HEK293 (cell line): Measurements from ENCODE around the gene WWC1.

ENCODE experiments used
- CTCF ChIA-PET: fragments of 350-600 bp; formaldehyde crosslinking; extraction: SDS; loops from one replicate; lab custom pipeline; 2021; ENCODE audit warnings: antibody characterized with exemption; lab: Yijun Ruan, JAX
- POLR2A ChIA-PET: fragments of 300-600 bp; formaldehyde crosslinking; extraction: SDS; loops from one replicate; lab custom pipeline; 2020; ENCODE audit warnings: antibody characterized with exemption, inconsistent platforms; lab: Yijun Ruan, JAX
- H3K27ac ChIP-seq: fragments of 200-500 bp; sonication (Bioruptor generic); 2 replicates; pipeline ENCODE4 v1.5.1; 2014; ENCODE audit warnings: low read depth, low read length, control low read depth, inconsistent platforms; ENCODE audit errors: extremely low read depth
- H3K36me3 ChIP-seq, 2 experiments: fragments of 200-500 bp in 1 of 2; sonication (Bioruptor generic) in 1 of 2; 1 replicate in 1 of 2; 2 replicates in 1 of 2; pipeline ENCODE4 v1.5.1; 2014 to 2017; ENCODE audit warnings: inconsistent platforms in 2 of 2, low read length in 2 of 2; ENCODE audit not compliant: control insufficient read depth in 2 of 2, insufficient read depth in 1 of 2
- H3K4me1 ChIP-seq: fragments of 200-500 bp; sonication (Bioruptor generic); 2 replicates; pipeline ENCODE4 v1.5.1; 2014; ENCODE audit warnings: mild to moderate bottlenecking, low read length, inconsistent platforms; ENCODE audit not compliant: control insufficient read depth, insufficient read depth
- H3K4me3 ChIP-seq: 2 replicates; pipeline ENCODE4 v1.5.1; 2011; ENCODE audit warnings: low read depth, mild to moderate bottlenecking, control low read depth, low read length, moderate library complexity
- H3K9me3 ChIP-seq: fragments of 200-500 bp; sonication (Bioruptor generic); 2 replicates; pipeline ENCODE4 v1.5.1; 2014; ENCODE audit warnings: low read depth, low read length, inconsistent platforms; ENCODE audit not compliant: control insufficient read depth, insufficient read depth
- BCL11B ChIP-seq: fragments of 450-650 bp; formaldehyde crosslinking; IDR thresholded peaks from 2 replicates; pipeline ENCODE4 v1.5.1; 2016; ENCODE audit warnings: low read depth, missing biosample characterization, missing genetic modification characterization
- EGR2 ChIP-seq: fragments of 450-650 bp; formaldehyde crosslinking; IDR thresholded peaks from 2 replicates; pipeline ENCODE4 v1.5.1; 2016; ENCODE audit warnings: low read depth, missing biosample characterization, missing genetic modification characterization
- GLIS2 ChIP-seq: fragments of 450-650 bp; formaldehyde crosslinking; IDR thresholded peaks from 2 replicates; pipeline ENCODE4 v1.5.1; 2016; ENCODE audit warnings: missing biosample characterization, missing genetic modification characterization
- SCRT1 ChIP-seq: fragments of 450-650 bp; formaldehyde crosslinking; IDR thresholded peaks from 2 replicates; pipeline ENCODE4 v1.5.1; 2016; ENCODE audit warnings: missing biosample characterization, missing genetic modification characterization, borderline replicate concordance
- SCRT2 ChIP-seq: fragments of 450-650 bp; formaldehyde crosslinking; IDR thresholded peaks from 2 replicates; pipeline ENCODE4 v1.5.1; 2016; ENCODE audit warnings: missing biosample characterization, missing genetic modification characterization
- SP2 ChIP-seq: fragments of 450-650 bp; formaldehyde crosslinking; IDR thresholded peaks from 2 replicates; pipeline ENCODE4 v1.5.1; 2016; ENCODE audit warnings: missing biosample characterization, missing genetic modification characterization
- ZFHX2 ChIP-seq: fragments of 450-650 bp; formaldehyde crosslinking; conservative IDR thresholded peaks from 2 replicates; pipeline ENCODE4 v1.5.1; 2016; ENCODE audit warnings: missing biosample characterization, missing genetic modification characterization
- ZNF16 ChIP-seq: fragments of 450-650 bp; formaldehyde crosslinking; IDR thresholded peaks from 2 replicates; pipeline ENCODE4 v1.5.1; 2016; ENCODE audit warnings: low read depth, missing biosample characterization, missing genetic modification characterization
- ZNF211 ChIP-seq: fragments of 450-650 bp; formaldehyde crosslinking; IDR thresholded peaks from 2 replicates; pipeline ENCODE4 v1.5.1; 2016; ENCODE audit warnings: low read depth, missing biosample characterization, missing genetic modification characterization
- ZNF248 ChIP-seq: fragments of 450-650 bp; formaldehyde crosslinking; IDR thresholded peaks from 2 replicates; pipeline ENCODE4 v1.5.1; 2017; ENCODE audit warnings: missing biosample characterization, missing genetic modification characterization
- ZNF292 ChIP-seq: fragments of 450-650 bp; formaldehyde crosslinking; IDR thresholded peaks from 2 replicates; pipeline ENCODE4 v1.5.1; 2016; ENCODE audit warnings: low read depth, missing biosample characterization, missing genetic modification characterization, borderline replicate concordance
- ZNF404 ChIP-seq: fragments of 450-650 bp; formaldehyde crosslinking; IDR thresholded peaks from 2 replicates; pipeline ENCODE4 v1.5.1; 2017; ENCODE audit warnings: missing biosample characterization, missing genetic modification characterization
- ZNF416 ChIP-seq: fragments of 450-650 bp; formaldehyde crosslinking; IDR thresholded peaks from 2 replicates; pipeline ENCODE4 v1.5.1; 2016; ENCODE audit warnings: missing biosample characterization, missing genetic modification characterization
- ZNF501 ChIP-seq: fragments of 450-650 bp; formaldehyde crosslinking; IDR thresholded peaks from 2 replicates; pipeline ENCODE4 v1.5.1; 2016; ENCODE audit warnings: missing biosample characterization, missing genetic modification characterization
- ZNF514 ChIP-seq: fragments of 450-650 bp; formaldehyde crosslinking; IDR thresholded peaks from 2 replicates; pipeline ENCODE4 v1.5.1; 2016; ENCODE audit warnings: missing biosample characterization, missing genetic modification characterization
- ZNF600 ChIP-seq: fragments of 450-650 bp; formaldehyde crosslinking; IDR thresholded peaks from 2 replicates; pipeline ENCODE4 v1.5.1; 2016; ENCODE audit warnings: missing biosample characterization, missing genetic modification characterization
- ZNF629 ChIP-seq: fragments of 450-650 bp; formaldehyde crosslinking; IDR thresholded peaks from 2 replicates; pipeline ENCODE4 v1.5.1; 2017; ENCODE audit warnings: missing biosample characterization, missing genetic modification characterization
- TF ChIP-seq, protein P1 (sequence below): fragments of 450-650 bp; formaldehyde crosslinking; IDR thresholded peaks from 2 replicates; pipeline ENCODE4 v1.5.1; 2016; ENCODE audit warnings: missing biosample characterization, missing genetic modification characterization
- TF ChIP-seq, protein P2 (sequence below): fragments of 450-650 bp; formaldehyde crosslinking; IDR thresholded peaks from 2 replicates; pipeline ENCODE4 v1.5.1; 2016; ENCODE audit warnings: missing biosample characterization, missing genetic modification characterization, borderline replicate concordance

WWC1 gene

DNA sequence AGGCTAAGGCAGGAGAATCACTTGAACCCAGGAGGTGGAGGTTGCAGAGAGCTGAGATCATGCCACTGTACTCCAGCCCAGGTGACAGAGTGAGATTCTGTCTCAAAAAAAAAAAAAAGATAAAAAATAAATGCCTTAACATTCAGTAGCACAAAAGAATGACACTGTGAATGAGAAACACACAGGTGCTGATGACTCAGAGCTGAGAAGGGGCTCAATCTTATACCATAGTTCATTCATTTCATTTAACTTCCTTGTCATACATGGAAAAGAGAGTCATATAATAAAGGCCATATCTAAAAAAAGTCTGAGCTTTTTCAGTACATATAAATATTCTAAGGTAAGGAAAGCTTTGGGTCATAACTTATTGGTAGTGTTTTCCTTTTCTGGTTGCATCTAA lies 40.6 kb downstream of the WWC1 start:
- H3K36me3 ChIP-seq: no peaks in the 10 kb centered on the region
- H3K4me1 ChIP-seq: peaks cover 13% of the 10 kb centered on the region
- POLR2A ChIA-PET: no interaction called here
- no peak overlapping the region for H3K27ac ChIP-seq
- H3K9me3 ChIP-seq: no peaks in the 10 kb centered on the region
- TF ChIP-seq, protein P1, sequence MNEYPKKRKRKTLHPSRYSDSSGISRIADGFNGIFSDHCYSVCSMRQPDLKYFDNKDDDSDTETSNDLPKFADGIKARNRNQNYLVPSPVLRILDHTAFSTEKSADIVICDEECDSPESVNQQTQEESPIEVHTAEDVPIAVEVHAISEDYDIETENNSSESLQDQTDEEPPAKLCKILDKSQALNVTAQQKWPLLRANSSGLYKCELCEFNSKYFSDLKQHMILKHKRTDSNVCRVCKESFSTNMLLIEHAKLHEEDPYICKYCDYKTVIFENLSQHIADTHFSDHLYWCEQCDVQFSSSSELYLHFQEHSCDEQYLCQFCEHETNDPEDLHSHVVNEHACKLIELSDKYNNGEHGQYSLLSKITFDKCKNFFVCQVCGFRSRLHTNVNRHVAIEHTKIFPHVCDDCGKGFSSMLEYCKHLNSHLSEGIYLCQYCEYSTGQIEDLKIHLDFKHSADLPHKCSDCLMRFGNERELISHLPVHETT (tag by site-specific recombination): no peak
- TF ChIP-seq BCL11B (no peak), ZNF292 (tag by site-specific recombination) (no peak)
- TF ChIP-seq, all 188 proteins: peak for 0
- CTCF ChIA-PET: no interaction called here
- no peak overlapping the region for H3K4me3 ChIP-seq

DNA sequence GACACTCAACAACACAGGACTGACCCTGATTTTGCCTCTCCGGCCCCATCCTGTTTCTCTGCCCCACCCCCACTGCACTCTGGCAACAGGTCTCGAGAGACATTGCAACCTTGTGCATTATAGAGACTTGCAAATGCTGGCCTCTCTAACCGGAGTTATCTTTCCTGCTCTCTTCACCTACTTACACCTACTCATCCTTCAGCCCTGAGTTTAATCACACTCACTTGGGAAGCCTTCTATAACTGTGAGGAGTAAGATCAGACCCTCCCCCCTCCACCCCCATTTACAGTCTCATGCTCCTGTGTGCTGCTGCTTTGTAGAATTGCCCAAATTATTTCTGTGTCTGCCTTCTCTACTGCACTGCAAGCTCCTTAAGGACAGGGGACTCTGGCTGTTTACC lies 42.8 kb downstream of the WWC1 start:
- ChIA-PET POLR2A (no interaction called here), CTCF (interaction anchor here (0.6 kb wide), 1 partner anchor 96 kb away, joined by 3 read pairs; no protein-coding TSS in a partner anchor)

DNA sequence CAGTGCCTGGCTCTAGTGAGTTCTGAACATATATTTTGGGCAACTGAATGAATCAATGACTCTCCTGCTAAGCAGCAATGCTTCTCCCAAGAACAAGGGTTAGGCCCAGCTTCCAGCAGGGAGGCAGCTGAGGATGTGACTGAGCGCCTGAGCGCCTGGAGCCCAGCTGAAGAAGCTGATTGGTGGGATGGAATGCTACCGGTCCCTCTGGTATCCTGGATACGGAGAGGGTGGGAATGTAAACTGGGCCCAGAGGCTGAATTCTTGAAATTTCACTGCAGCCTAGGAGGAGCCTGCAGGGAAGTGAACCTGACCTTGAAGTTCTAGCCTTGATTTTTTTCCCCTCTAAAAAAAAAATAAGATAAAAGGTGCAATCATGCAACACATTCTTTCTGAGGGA lies 43.2 kb downstream of the WWC1 start:
- no peak overlapping the region for H3K4me3 ChIP-seq
- CTCF ChIA-PET: interaction anchor here (0.6 kb wide), 1 partner anchor 96 kb away, joined by 3 read pairs; no protein-coding TSS in a partner anchor
- TF ChIP-seq SP2 (peak; percentile 32; the same call in 1 of the 2 replicates), ZNF248 (no peak)
- TF ChIP-seq, protein P2, sequence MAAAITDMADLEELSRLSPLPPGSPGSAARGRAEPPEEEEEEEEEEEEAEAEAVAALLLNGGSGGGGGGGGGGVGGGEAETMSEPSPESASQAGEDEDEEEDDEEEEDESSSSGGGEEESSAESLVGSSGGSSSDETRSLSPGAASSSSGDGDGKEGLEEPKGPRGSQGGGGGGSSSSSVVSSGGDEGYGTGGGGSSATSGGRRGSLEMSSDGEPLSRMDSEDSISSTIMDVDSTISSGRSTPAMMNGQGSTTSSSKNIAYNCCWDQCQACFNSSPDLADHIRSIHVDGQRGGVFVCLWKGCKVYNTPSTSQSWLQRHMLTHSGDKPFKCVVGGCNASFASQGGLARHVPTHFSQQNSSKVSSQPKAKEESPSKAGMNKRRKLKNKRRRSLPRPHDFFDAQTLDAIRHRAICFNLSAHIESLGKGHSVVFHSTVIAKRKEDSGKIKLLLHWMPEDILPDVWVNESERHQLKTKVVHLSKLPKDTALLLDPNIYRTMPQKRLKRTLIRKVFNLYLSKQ (tag by site-specific recombination): no peak
- TF ChIP-seq, all 188 proteins: peak for 1
- Histone ChIP-seq H3K4me1 (no peaks in the 10 kb centered on the region), H3K36me3 (no peaks in the 10 kb centered on the region), H3K27ac (no peak overlapping the region), H3K9me3 (no peaks in the 10 kb centered on the region)
- POLR2A ChIA-PET: interaction anchor here (0.6 kb wide), 1 partner anchor 16 kb away, joined by 6 read pairs; no protein-coding TSS in a partner anchor

More for the DNA sequence above, 42.8 kb downstream of the WWC1 start:
- Histone ChIP-seq H3K27ac (no peak overlapping the region), H3K36me3 (no peaks in the 10 kb centered on the region), H3K4me3 (no peak overlapping the region), H3K9me3 (no peaks in the 10 kb centered on the region), H3K4me1 (peaks cover 4% of the 10 kb centered on the region; the same call in 1 of the 2 replicates)
- peak; percentile 76 for TF ChIP-seq SCRT1 (tag by site-specific recombination)
- TF ChIP-seq BCL11B: no peak
- TF ChIP-seq GLIS2: no peak
- peak; percentile 55 for TF ChIP-seq ZFHX2
- TF ChIP-seq SCRT2 (tag by site-specific recombination): peak; percentile 88
- no peak for TF ChIP-seq ZNF629
- TF ChIP-seq, protein P1 (tag by site-specific recombination): no peak
- no peak for TF ChIP-seq ZNF514
- TF ChIP-seq ZNF600 (tag by site-specific recombination): no peak
- TF ChIP-seq EGR2 (tag by site-specific recombination): peak; percentile 80

DNA sequence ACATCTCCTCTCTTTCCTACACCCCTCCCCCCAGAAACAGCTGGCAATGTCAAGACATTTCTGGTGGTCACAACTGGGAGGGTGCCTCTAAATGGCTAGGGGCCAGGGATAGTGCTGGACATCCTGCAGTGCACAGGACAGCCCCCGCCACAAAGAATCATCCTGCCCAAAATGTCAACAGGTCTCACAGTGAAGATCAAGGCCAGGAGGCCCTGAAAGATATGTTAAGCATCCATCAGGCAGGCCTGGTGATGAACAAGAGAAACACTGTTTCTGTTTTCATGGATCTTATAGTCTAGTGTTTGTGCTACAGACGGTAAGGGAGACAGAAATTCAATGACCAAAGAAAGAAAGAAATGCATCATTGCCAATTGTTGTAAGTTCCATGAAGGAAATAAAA lies 45.9 kb downstream of the WWC1 start:
- TF ChIP-seq ZNF211 (tag by site-specific recombination) (no peak), ZNF16 (no peak), ZNF404 (tag by site-specific recombination) (no peak), ZNF416 (tag by site-specific recombination) (no peak), SCRT2 (tag by site-specific recombination) (peak; percentile 43; the same call in 1 of the 2 replicates), ZNF501 (tag by site-specific recombination) (no peak), ZNF514 (no peak)
- ChIA-PET POLR2A (no interaction called here), CTCF (no interaction called here)
- Histone ChIP-seq H3K36me3 (no peaks in the 10 kb centered on the region), H3K4me3 (no peak overlapping the region), H3K4me1 (no peaks in the 10 kb centered on the region), H3K9me3 (no peaks in the 10 kb centered on the region), H3K27ac (no peak overlapping the region)
